ENCODE results near the gene TCF4.

TCF4 gene

GRCh38 chr18:55356815-55357214 is 231.2 kb downstream of the TCF4 start:
- no peak for TF ChIP-seq CTCF (IDR thresholded peaks at IDR 0.05; ENCODE audit: borderline replicate concordance, insufficient read depth, low read depth, low read length)
- no peak overlapping the region for H3K4me3 ChIP-seq (ENCODE audit: low read depth, low read length)

- no peak for TF ChIP-seq CTCF (IDR thresholded peaks at IDR 0.05; ENCODE audit: borderline replicate concordance, insufficient read depth, low read depth, low read length)
- no peak overlapping the region for H3K4me3 ChIP-seq (ENCODE audit: low read depth, low read length)
Observed at GRCh38 chr18:55355223-55355622, 232.8 kb downstream of the TCF4 start.

GRCh38 chr18:55354795-55355194 is 233.2 kb downstream of the TCF4 start:
- H3K4me3 ChIP-seq (ENCODE audit: low read depth, low read length) = no peak overlapping the region
- no peak for TF ChIP-seq CTCF (IDR thresholded peaks at IDR 0.05; ENCODE audit: borderline replicate concordance, insufficient read depth, low read depth, low read length)

GRCh38 chr18:55353806-55354205 is 234.2 kb downstream of the TCF4 start:
- H3K4me3 ChIP-seq (ENCODE audit: low read depth, low read length) = no peak overlapping the region
- TF ChIP-seq CTCF (IDR thresholded peaks at IDR 0.05; ENCODE audit: borderline replicate concordance, insufficient read depth, low read depth, low read length) = no peak

GRCh38 chr18:55353391-55353790 is 234.6 kb downstream of the TCF4 start:
- H3K4me3 ChIP-seq (ENCODE audit: low read depth, low read length) = no peak overlapping the region
- TF ChIP-seq CTCF (IDR thresholded peaks at IDR 0.05; ENCODE audit: borderline replicate concordance, insufficient read depth, low read depth, low read length) = no peak

- H3K4me3 ChIP-seq (ENCODE audit: low read depth, low read length) = no peak overlapping the region
- TF ChIP-seq CTCF (IDR thresholded peaks at IDR 0.05; ENCODE audit: borderline replicate concordance, insufficient read depth, low read depth, low read length) = no peak
Observed at GRCh38 chr18:55351980-55352714, 235.8 kb downstream of the TCF4 start.

GRCh38 chr18:55351241-55351691 is 236.7 kb downstream of the TCF4 start:
- no peak overlapping the region for H3K4me3 ChIP-seq (ENCODE audit: low read depth, low read length)
- TF ChIP-seq CTCF (IDR thresholded peaks at IDR 0.05; ENCODE audit: borderline replicate concordance, insufficient read depth, low read depth, low read length) = no peak
